SK-N-SH treated with all-trans-retinoic acid at 6 μM for 48 hours (cell line): ENCODE data around the gene TMEM39A.

Experiments
- ATAC-seq: fragments of 200-7000 bp; cut with Tn5 transposase; 3 replicates; pipeline ENCODE4 v1.9.1; 2020; ENCODE audit warnings: mild to moderate bottlenecking, moderate library complexity
- ARNTL ChIP-seq: fragments of 450-650 bp; formaldehyde crosslinking; IDR thresholded peaks from 2 replicates; pipeline ENCODE4 v1.5.0; 2020; ENCODE audit warnings: low read depth, mild to moderate bottlenecking, moderate library complexity, borderline replicate concordance
- BACH2 ChIP-seq: fragments of 250-450 bp; sonication (Bioruptor Pico); IDR thresholded peaks from 2 replicates; pipeline ENCODE4 v1.9.0; 2021; ENCODE audit warnings: mild to moderate bottlenecking, borderline replicate concordance
- CREB5 ChIP-seq: fragments of 250-450 bp; sonication (Bioruptor Pico); IDR thresholded peaks from 2 replicates; pipeline ENCODE4 v1.5.1; 2020; ENCODE audit warnings: low read depth, mild to moderate bottlenecking, moderate library complexity
- CSDC2 ChIP-seq: fragments of 250-450 bp; sonication (Bioruptor Pico); IDR thresholded peaks from 2 replicates; pipeline ENCODE4 v1.5.0; 2020; ENCODE audit warnings: mild to moderate bottlenecking, moderate library complexity
- CSRNP3 ChIP-seq: fragments of 250-450 bp; sonication (Bioruptor Pico); IDR thresholded peaks from 2 replicates; pipeline ENCODE4 v1.5.1; 2021; ENCODE audit warnings: mild to moderate bottlenecking, moderate library complexity
- ESRRG ChIP-seq: fragments of 250-450 bp; sonication (Bioruptor Pico); IDR thresholded peaks from 2 replicates; pipeline ENCODE4 v1.6.1; 2021; ENCODE audit warnings: mild to moderate bottlenecking
- GLIS3 ChIP-seq: fragments of 250-450 bp; sonication (Bioruptor Pico); IDR thresholded peaks from 2 replicates; pipeline ENCODE4 v1.5.0; 2020; ENCODE audit warnings: mild to moderate bottlenecking, moderate library complexity
- PATZ1 ChIP-seq: fragments of 250-450 bp; sonication (Bioruptor Pico); IDR thresholded peaks from 2 replicates; pipeline ENCODE4 v1.8.0; 2020; ENCODE audit warnings: mild to moderate bottlenecking, moderate library complexity, borderline replicate concordance
- POU6F1 ChIP-seq: fragments of 250-450 bp; sonication (Bioruptor Pico); IDR thresholded peaks from 2 replicates; pipeline ENCODE4 v1.8.0; 2021; ENCODE audit warnings: low read depth, mild to moderate bottlenecking, moderate library complexity, borderline replicate concordance
- PPARA ChIP-seq: fragments of 250-450 bp; sonication (Bioruptor Pico); IDR thresholded peaks from 2 replicates; pipeline ENCODE4 v1.5.0; 2020; ENCODE audit warnings: mild to moderate bottlenecking, borderline replicate concordance
- RARB ChIP-seq: fragments of 250-450 bp; sonication (Bioruptor Pico); IDR thresholded peaks from 2 replicates; pipeline ENCODE4 v1.8.0; 2021; ENCODE audit warnings: mild to moderate bottlenecking, moderate library complexity
- TCF4 ChIP-seq: fragments of 250-450 bp; sonication (Bioruptor Pico); IDR thresholded peaks from 2 replicates; pipeline ENCODE4 v1.8.0; 2021; ENCODE audit warnings: mild to moderate bottlenecking, moderate library complexity, borderline replicate concordance
- TOX ChIP-seq: fragments of 250-450 bp; sonication (Bioruptor Pico); IDR thresholded peaks from 2 replicates; pipeline ENCODE4 v1.8.0; 2021; ENCODE audit warnings: mild to moderate bottlenecking, moderate library complexity, borderline replicate concordance
- TSHZ2 ChIP-seq: fragments of 250-450 bp; sonication (Bioruptor Pico); IDR thresholded peaks from 2 replicates; pipeline ENCODE4 v1.5.0; 2020; ENCODE audit warnings: mild to moderate bottlenecking, moderate library complexity
- ZC3H10 ChIP-seq: fragments of 250-450 bp; sonication (Bioruptor Pico); IDR thresholded peaks from 2 replicates; pipeline ENCODE4 v1.5.1; 2021; ENCODE audit warnings: mild to moderate bottlenecking, moderate library complexity
- ZFP3 ChIP-seq: fragments of 250-450 bp; sonication (Bioruptor Pico); IDR thresholded peaks from 2 replicates; pipeline ENCODE4 v1.5.0; 2020; ENCODE audit warnings: mild to moderate bottlenecking, moderate library complexity
- ZFP30 ChIP-seq: fragments of 450-650 bp; formaldehyde crosslinking; IDR thresholded peaks from 2 replicates; pipeline ENCODE4 v1.5.0; 2022; ENCODE audit warnings: mild to moderate bottlenecking, moderate library complexity
- ZNF565 ChIP-seq: fragments of 450-650 bp; formaldehyde crosslinking; conservative IDR thresholded peaks from 2 replicates; pipeline ENCODE4 v1.5.0; 2020; ENCODE audit warnings: low read depth, mild to moderate bottlenecking, moderate library complexity
- ZNF70 ChIP-seq: fragments of 450-650 bp; formaldehyde crosslinking; IDR thresholded peaks from 2 replicates; pipeline ENCODE4 v1.5.0; 2020; ENCODE audit warnings: mild to moderate bottlenecking, moderate library complexity
- ZNF8 ChIP-seq: fragments of 450-650 bp; formaldehyde crosslinking; IDR thresholded peaks from 2 replicates; pipeline ENCODE4 v1.5.0; 2020; ENCODE audit warnings: mild to moderate bottlenecking, moderate library complexity

TMEM39A gene

GRCh38 chr3:119427669-119428068 is 35.7 kb downstream of the TMEM39A start:
- ATAC-seq = no peak
- no peak for TF ChIP-seq CREB5 (CRISPR knock-in tag)
- no peak for TF ChIP-seq BACH2 (CRISPR knock-in tag)
- TF ChIP-seq GLIS3 = no peak

GRCh38 chr3:119420196-119420595 is 43.2 kb downstream of the TMEM39A start:
- TF ChIP-seq TSHZ2 (CRISPR knock-in tag) = no peak
- no peak for TF ChIP-seq POU6F1 (CRISPR knock-in tag)
- TF ChIP-seq RARB = no peak
- no peak for TF ChIP-seq ZNF8 (CRISPR knock-in tag)
- no peak for TF ChIP-seq ZFP30 (CRISPR knock-in tag)
- TF ChIP-seq CSRNP3 (CRISPR knock-in tag) = no peak
- TF ChIP-seq ZNF565 (CRISPR knock-in tag) = no peak
- TF ChIP-seq GLIS3 = no peak
- TF ChIP-seq CSDC2 (CRISPR knock-in tag) = no peak
- no peak for TF ChIP-seq ZC3H10 (CRISPR knock-in tag)
- no peak for TF ChIP-seq BACH2 (CRISPR knock-in tag)
- TF ChIP-seq TOX (CRISPR knock-in tag) = no peak
- no peak for TF ChIP-seq ARNTL (CRISPR knock-in tag)
- TF ChIP-seq TCF4 (CRISPR knock-in tag) = no peak
- no peak for TF ChIP-seq PPARA (CRISPR knock-in tag)
- no peak for TF ChIP-seq ZNF70 (CRISPR knock-in tag)
- TF ChIP-seq ZFP3 = no peak
- TF ChIP-seq ESRRG (CRISPR knock-in tag) = no peak
- no peak for TF ChIP-seq PATZ1 (CRISPR knock-in tag)

GRCh38 chr3:119418641-119419040 is 44.8 kb downstream of the TMEM39A start:
- no peak for TF ChIP-seq BACH2 (CRISPR knock-in tag)
- ATAC-seq = no peak

More at GRCh38 chr3:119420196-119420595, 43.2 kb downstream of the TMEM39A start:
- ATAC-seq = peak; percentile 30; the same call in 1 of the 3 replicates
